Tibial artery (tissue), 4 donors: Measurements from ENCODE around the gene MCEE.

Source experiments
- DNase-seq, 2 donors: peaks; one replicate each; pipeline ENCODE4 v3.0.0-alpha.2; 2019
- H3K27ac ChIP-seq, 2 donors: fragments of 200-600 bp; sonication (generic) in 1 of 2; 1 replicate in 1 of 2; 2 replicates in 1 of 2; pipeline ENCODE4 v1.5.1; 2018 to 2019; ENCODE audit warnings: mild to moderate bottlenecking in 1 of 2
- H3K27me3 ChIP-seq, 2 donors: fragments of 200-600 bp; sonication (generic) in 1 of 2; one replicate each; pipeline versions ENCODE4 v1.5.1 to v1.6.0; 2016 to 2019
- H3K36me3 ChIP-seq, 3 donors: fragments of 200-600 bp; sonication (generic) in 2 of 3; one replicate each; pipeline ENCODE4 v1.5.1; 2016 to 2019; ENCODE audit warnings: mild to moderate bottlenecking in 2 of 3
- H3K4me1 ChIP-seq, 4 donors: fragments of 200-600 bp; sonication (generic) in 2 of 4; 1 replicate in 3 of 4; 2 replicates in 1 of 4; pipeline ENCODE4 v1.5.1; 2016 to 2019
- H3K4me3 ChIP-seq, 2 donors: fragments of 200-600 bp; sonication (generic) in 1 of 2; 1 replicate in 1 of 2; 2 replicates in 1 of 2; pipeline ENCODE4 v1.5.1; 2018 to 2019; ENCODE audit warnings: mild to moderate bottlenecking in 2 of 2
- H3K9me3 ChIP-seq, 3 donors: fragments of 200-600 bp; sonication (generic) in 1 of 3; one replicate each; pipeline ENCODE4 v1.5.1; 2016 to 2019
- intact Hi-C: fragments of 100-400 bp; cut with DNase I; formaldehyde crosslinking; loops from one replicate; pipeline ENCODE4 v1.15.0; 2023; ENCODE audit warnings: low total_unique reads
- TF ChIP-seq, protein P1 (sequence below), 2 experiments: fragments of 200-600 bp in 1 of 2; fragments of 450-650 bp in 1 of 2; IDR thresholded peaks; one replicate each; pipeline ENCODE4 v1.5.1; 2017 to 2019; ENCODE audit warnings: antibody characterized with exemption in 2 of 2, mild to moderate bottlenecking in 1 of 2, moderate library complexity in 1 of 2

The MCEE gene

DNA sequence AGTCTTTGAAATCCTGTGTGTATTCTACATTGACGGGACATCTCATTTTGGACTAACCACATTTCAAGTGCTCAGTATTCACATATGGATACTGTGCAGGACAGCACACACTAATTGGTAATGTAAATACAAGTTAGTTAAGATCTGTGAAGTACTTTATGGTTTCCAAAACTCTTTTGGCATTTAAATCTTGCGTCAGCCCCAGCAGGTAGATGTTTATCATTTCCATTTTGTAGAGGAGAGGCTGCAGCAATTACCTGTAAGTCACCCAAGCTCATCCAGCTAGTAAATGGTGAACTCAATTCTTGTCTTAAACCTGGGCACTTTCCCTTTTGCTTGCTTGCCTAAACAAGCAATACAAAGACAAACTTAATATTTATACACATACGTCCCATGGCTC lies 63.2 kb downstream of the MCEE start:
- H3K4me3 ChIP-seq: no peak overlapping the region
- DNase-seq: no peak
- no peaks in the 10 kb centered on the region for H3K9me3 ChIP-seq
- TF ChIP-seq, protein P1, sequence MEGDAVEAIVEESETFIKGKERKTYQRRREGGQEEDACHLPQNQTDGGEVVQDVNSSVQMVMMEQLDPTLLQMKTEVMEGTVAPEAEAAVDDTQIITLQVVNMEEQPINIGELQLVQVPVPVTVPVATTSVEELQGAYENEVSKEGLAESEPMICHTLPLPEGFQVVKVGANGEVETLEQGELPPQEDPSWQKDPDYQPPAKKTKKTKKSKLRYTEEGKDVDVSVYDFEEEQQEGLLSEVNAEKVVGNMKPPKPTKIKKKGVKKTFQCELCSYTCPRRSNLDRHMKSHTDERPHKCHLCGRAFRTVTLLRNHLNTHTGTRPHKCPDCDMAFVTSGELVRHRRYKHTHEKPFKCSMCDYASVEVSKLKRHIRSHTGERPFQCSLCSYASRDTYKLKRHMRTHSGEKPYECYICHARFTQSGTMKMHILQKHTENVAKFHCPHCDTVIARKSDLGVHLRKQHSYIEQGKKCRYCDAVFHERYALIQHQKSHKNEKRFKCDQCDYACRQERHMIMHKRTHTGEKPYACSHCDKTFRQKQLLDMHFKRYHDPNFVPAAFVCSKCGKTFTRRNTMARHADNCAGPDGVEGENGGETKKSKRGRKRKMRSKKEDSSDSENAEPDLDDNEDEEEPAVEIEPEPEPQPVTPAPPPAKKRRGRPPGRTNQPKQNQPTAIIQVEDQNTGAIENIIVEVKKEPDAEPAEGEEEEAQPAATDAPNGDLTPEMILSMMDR (IDR thresholded peaks at IDR 0.05): no peak
- peaks cover 0 to 3% of the 10 kb centered on the region in 2 donors for H3K27me3 ChIP-seq
- intact Hi-C loops: no loop called here
- H3K4me1 ChIP-seq: peaks cover 0 to 33% (median 27%) of the 10 kb centered on the region in 4 donors
- no peaks in the 10 kb centered on the region for H3K36me3 ChIP-seq
- no peak overlapping the region for H3K27ac ChIP-seq

GRCh38 chr2:71064754-71065621 lies 65.0 kb downstream of the MCEE start:
- intact Hi-C loops: no loop called here
- Histone ChIP-seq H3K27ac (no peak overlapping the region), H3K4me1 (peaks cover 0 to 14% (median 11%) of the 10 kb centered on the region in 4 donors), H3K36me3 (no peaks in the 10 kb centered on the region), H3K27me3 (peaks cover 0 to 13% of the 10 kb centered on the region in 2 donors), H3K9me3 (no peaks in the 10 kb centered on the region), H3K4me3 (no peak overlapping the region)
- no peak for DNase-seq
- TF ChIP-seq, protein P1 (IDR thresholded peaks at IDR 0.05): no peak

GRCh38 chr2:71064110-71064611 lies 65.9 kb downstream of the MCEE start:
- Histone ChIP-seq H3K4me1 (peaks cover 0 to 6% (median 3%) of the 10 kb centered on the region in 4 donors), H3K9me3 (no peaks in the 10 kb centered on the region), H3K27ac (no peak overlapping the region), H3K4me3 (no peak overlapping the region), H3K36me3 (no peaks in the 10 kb centered on the region), H3K27me3 (peaks cover 0 to 16% of the 10 kb centered on the region in 2 donors)
- DNase-seq: no peak
- intact Hi-C loops: no loop called here
- TF ChIP-seq, protein P1 (IDR thresholded peaks at IDR 0.05): no peak

DNA sequence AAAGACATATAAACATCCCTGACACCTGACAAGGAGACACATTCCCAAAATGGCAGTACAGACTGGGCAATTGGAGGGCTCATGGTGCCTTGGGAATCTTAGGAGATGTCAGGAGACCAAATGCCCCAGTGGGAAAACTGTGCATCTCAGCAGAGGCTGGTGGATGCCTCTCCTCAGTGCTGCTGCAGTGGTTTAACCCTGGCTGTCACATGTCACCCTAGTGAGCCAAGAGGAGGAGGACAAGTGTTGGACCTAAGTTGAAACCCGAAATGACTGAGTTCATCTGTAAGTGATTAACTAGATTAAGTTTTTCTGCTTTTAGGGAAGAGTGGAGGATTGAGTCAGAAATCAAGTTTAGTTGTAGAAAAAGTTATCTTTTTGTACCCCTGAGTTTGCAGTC lies 66.8 kb downstream of the MCEE start:
- Histone ChIP-seq H3K4me3 (no peak overlapping the region), H3K27ac (no peak overlapping the region), H3K27me3 (peaks cover 0 to 23% of the 10 kb centered on the region in 2 donors), H3K9me3 (no peaks in the 10 kb centered on the region), H3K36me3 (no peaks in the 10 kb centered on the region), H3K4me1 (peaks cover 0 to 4% (median 2%) of the 10 kb centered on the region in 4 donors)
- DNase-seq: no peak
- intact Hi-C loops: no loop called here
- TF ChIP-seq, protein P1 (IDR thresholded peaks at IDR 0.05): no peak

- Histone ChIP-seq H3K4me1 (no peaks in the 10 kb centered on the region), H3K4me3 (no peak overlapping the region), H3K27ac (no peak overlapping the region), H3K36me3 (no peaks in the 10 kb centered on the region), H3K27me3 (peaks cover 0 to 23% of the 10 kb centered on the region in 2 donors), H3K9me3 (no peaks in the 10 kb centered on the region)
- TF ChIP-seq, protein P1 (IDR thresholded peaks at IDR 0.05): no peak
- intact Hi-C loops: no loop called here
- no peak for DNase-seq
Observed at GRCh38 chr2:71060871-71061270, 69.2 kb downstream of the MCEE start.
